Endothelial cell of umbilical vein (primary cell): ENCODE measurements around the gene TAAR9. TPM values are rescaled to one million over a fixed set of nuclear protein-coding genes. Genes with fewer than 3 reads are reported as not detected.

ENCODE experiments used
- BruUV-seq: library from RNA; stranded (reverse); fragments of 400-500 nt; replicated peaks from 2 replicates; lab custom pipeline; 2021; lab: Mats Ljungman, UMichigan
- CTCF ChIA-PET: fragments of 300-600, 350-600 bp; sonication (Branson Sonifier 250); formaldehyde crosslinking; loops from one replicate; lab custom pipeline; 2021; ENCODE audit warnings: antibody characterized with exemption, inconsistent platforms; lab: Charles Lee
- POLR2A ChIA-PET: fragments of 300-600, 350-600 bp; sonication (Branson Sonifier 250); formaldehyde crosslinking; loops from one replicate; lab custom pipeline; 2021; ENCODE audit warnings: antibody characterized with exemption, inconsistent platforms; lab: Charles Lee
- DNase-seq: peaks from one replicate; pipeline ENCODE4 v3.0.0-alpha.2; 2011; ENCODE audit warnings: low read depth, low spot score
- FAIRE-seq: peaks from 2 replicates; lab custom pipeline; 2011; peaks lifted over from hg19 to GRCh38; lab: Jason Lieb, UNC
- H2AFZ ChIP-seq: 2 replicates; pipeline ENCODE4 v1.6.0; 2012; ENCODE audit warnings: low read depth, low read length, control low read depth, inconsistent platforms
- H3K27ac ChIP-seq: 2 replicates; pipeline ENCODE4 v1.5.1; 2011; ENCODE audit warnings: low read depth, mild to moderate bottlenecking, control low read depth, low read length, moderate library complexity; ENCODE audit not compliant: insufficient read depth
- H3K27me3 ChIP-seq, 2 experiments: 2 replicates each; pipeline versions ENCODE4 v1.6.0 to v1.6.1; 2011; ENCODE audit warnings: low read length in 2 of 2, mixed read lengths in 1 of 2; ENCODE audit not compliant: control insufficient read depth in 2 of 2, insufficient read depth in 2 of 2
- H3K36me3 ChIP-seq, 2 experiments: 2 replicates in 1 of 2; 3 replicates in 1 of 2; pipeline ENCODE4 v1.5.1; 2011; ENCODE audit warnings: low read length in 2 of 2, mild to moderate bottlenecking in 1 of 2, moderate library complexity in 1 of 2; ENCODE audit not compliant: control insufficient read depth in 2 of 2, insufficient read depth in 2 of 2; ENCODE audit errors: extremely low read depth in 1 of 2
- H3K4me1 ChIP-seq: 3 replicates; pipeline ENCODE4 v1.5.1; 2011; ENCODE audit warnings: mild to moderate bottlenecking, low read length; ENCODE audit not compliant: control insufficient read depth, insufficient read depth; ENCODE audit errors: extremely low read depth
- H3K4me2 ChIP-seq: 2 replicates; pipeline ENCODE4 v1.6.1; 2011; ENCODE audit warnings: low read length, control low read depth, mixed read lengths; ENCODE audit not compliant: insufficient read depth
- H3K4me3 ChIP-seq, 3 experiments: fragments of 200-600 bp in 1 of 3; sonication (generic), shearing (Covaris generic) in 1 of 3; replicated peaks in 1 of 3; 2 replicates each; pipeline ENCODE4 v1.5.1; 2011 to 2016; ENCODE audit warnings: control low read depth in 3 of 3, low read length in 3 of 3, mild to moderate bottlenecking in 2 of 3, inconsistent platforms in 1 of 3, low read depth in 1 of 3, moderate library complexity in 1 of 3; ENCODE audit not compliant: insufficient read depth in 1 of 3
- H3K79me2 ChIP-seq: 2 replicates; pipeline ENCODE4 v1.6.0; 2012; ENCODE audit warnings: low read length, inconsistent platforms; ENCODE audit not compliant: control insufficient read depth, insufficient read depth
- H3K9ac ChIP-seq: replicated peaks from 2 replicates; pipeline ENCODE3; 2011; ENCODE audit warnings: low read length, control low read depth; ENCODE audit not compliant: insufficient read depth; ENCODE audit errors: extremely low read depth
- H3K9me1 ChIP-seq: replicated peaks from 3 replicates; pipeline ENCODE4 v1.6.0; 2011; ENCODE audit warnings: mild to moderate bottlenecking, low read length; ENCODE audit not compliant: control insufficient read depth, insufficient read depth; ENCODE audit errors: extremely low read depth
- H3K9me3 ChIP-seq: replicated peaks from 2 replicates; pipeline ENCODE4 v1.5.1; 2012; ENCODE audit warnings: low read length, inconsistent platforms; ENCODE audit not compliant: control insufficient read depth, insufficient read depth
- H4K20me1 ChIP-seq: replicated peaks from 2 replicates; pipeline ENCODE3; 2011; ENCODE audit warnings: mild to moderate bottlenecking, low read length; ENCODE audit not compliant: control insufficient read depth, insufficient read depth; ENCODE audit errors: extremely low read depth
- GATA2 ChIP-seq: IDR thresholded peaks from 2 replicates; pipeline ENCODE4 v1.7.0; 2011; ENCODE audit warnings: low read depth, mild to moderate bottlenecking, moderate library complexity, mixed read lengths, low read length; ENCODE audit not compliant: insufficient read length, insufficient read depth
- MYC ChIP-seq: IDR thresholded peaks from one replicate; pipeline ENCODE4 v1.6.1; 2011; ENCODE audit warnings: mild to moderate bottlenecking, low read depth, low read length
- POLR2A ChIP-seq: IDR thresholded peaks from 2 replicates; pipeline ENCODE4 v1.6.1; 2012; ENCODE audit warnings: low read depth, mild to moderate bottlenecking, control low read depth, low read length
- POLR2AphosphoS5 ChIP-seq: IDR thresholded peaks from 2 replicates; pipeline ENCODE4 v1.6.1; 2012; ENCODE audit warnings: low read depth, mild to moderate bottlenecking, control low read depth, low read length, moderate library complexity; ENCODE audit not compliant: insufficient read depth
- dilution Hi-C: fragments of 300-500 bp; cut with MboI; formaldehyde crosslinking; loops from one replicate; pipeline ENCODE4 v1.15.0; 2019; ENCODE audit warnings: low sequenced_read_pairs; ENCODE audit not compliant: extremely low pct_ligation_motif_present
- intact Hi-C: fragments of 100-400 bp; cut with micrococcal nuclease; formaldehyde crosslinking; loops from one replicate; pipeline ENCODE4 v1.10.0; 2022
- polyA plus RNA-seq, 4 experiments: library from polyadenylated mRNA; depleted of rRNA in 3 of 4; stranded (reverse) in 3 of 4; unstranded in 1 of 4; fragments of >200 nt; gene quantifications; 2 replicates each; pipeline versions ENCODE4 v1.2.1 to v1.2.3, GENCODE V29; 2011 to 2012; ENCODE audit warnings: missing spikeins in 1 of 4
- total RNA-seq: library from RNA; stranded (reverse); gene quantifications from 2 replicates; pipeline ENCODE4 v1.2.3, GENCODE V29; 2021
- TF ChIP-seq, protein P1 (sequence below), 2 donors: IDR thresholded peaks; 1 replicate in 1 of 2; 2 replicates in 1 of 2; pipeline ENCODE4 v1.5.1; 2011; ENCODE audit warnings: low read length in 2 of 2, mild to moderate bottlenecking in 2 of 2, moderate library complexity in 2 of 2, control low read depth in 1 of 2, inconsistent platforms in 1 of 2, low read depth in 1 of 2; ENCODE audit not compliant: insufficient read depth in 1 of 2; ENCODE audit errors: extremely low read depth in 1 of 2

The TAAR9 gene
- total and polyA plus RNA-seq, 2 donors (not counting 3 experiments of a cell fraction or from before 2014, with no cell fraction given) = not detected

GRCh38 chr6:132511210-132511830, 26.8 kb upstream of the TAAR9 start:
- no peaks in the 10 kb centered on the region for H3K9me3 ChIP-seq
- POLR2A ChIA-PET = interaction anchor here (0.6 kb wide), 1 partner anchor 287 kb away, joined by 6 read pairs; the partner anchor contains the start of gene SLC18B1
- H3K79me2 ChIP-seq = peaks cover 62% of the 10 kb centered on the region
- intact Hi-C loops (loop anchor here (5.0 kb wide), 1 partner anchor 301 kb away; the partner anchor contains the start of gene RPS12), dilution Hi-C loops (no loop called here)
- no peak for TF ChIP-seq POLR2A
- TF ChIP-seq, protein P1, sequence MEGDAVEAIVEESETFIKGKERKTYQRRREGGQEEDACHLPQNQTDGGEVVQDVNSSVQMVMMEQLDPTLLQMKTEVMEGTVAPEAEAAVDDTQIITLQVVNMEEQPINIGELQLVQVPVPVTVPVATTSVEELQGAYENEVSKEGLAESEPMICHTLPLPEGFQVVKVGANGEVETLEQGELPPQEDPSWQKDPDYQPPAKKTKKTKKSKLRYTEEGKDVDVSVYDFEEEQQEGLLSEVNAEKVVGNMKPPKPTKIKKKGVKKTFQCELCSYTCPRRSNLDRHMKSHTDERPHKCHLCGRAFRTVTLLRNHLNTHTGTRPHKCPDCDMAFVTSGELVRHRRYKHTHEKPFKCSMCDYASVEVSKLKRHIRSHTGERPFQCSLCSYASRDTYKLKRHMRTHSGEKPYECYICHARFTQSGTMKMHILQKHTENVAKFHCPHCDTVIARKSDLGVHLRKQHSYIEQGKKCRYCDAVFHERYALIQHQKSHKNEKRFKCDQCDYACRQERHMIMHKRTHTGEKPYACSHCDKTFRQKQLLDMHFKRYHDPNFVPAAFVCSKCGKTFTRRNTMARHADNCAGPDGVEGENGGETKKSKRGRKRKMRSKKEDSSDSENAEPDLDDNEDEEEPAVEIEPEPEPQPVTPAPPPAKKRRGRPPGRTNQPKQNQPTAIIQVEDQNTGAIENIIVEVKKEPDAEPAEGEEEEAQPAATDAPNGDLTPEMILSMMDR (IDR thresholded peaks at IDR 0.05; ENCODE audit: extremely low read depth in 1 of 2, insufficient read depth in 1 of 2, low read depth in 1 of 2, low read length in 2 of 2) = no peak
- TF ChIP-seq GATA2 = no peak
- no peak for TF ChIP-seq POLR2AphosphoS5
- no peak for TF ChIP-seq MYC
- no TSS peak for BruUV-seq
- peaks cover 26% of the 10 kb centered on the region for H3K4me1 ChIP-seq
- FAIRE-seq (no peak), DNase-seq (peak; percentile 38)
- CTCF ChIA-PET = interaction anchor here (1.0 kb wide), 1 partner anchor 15 kb away, joined by 3 read pairs; no protein-coding TSS in a partner anchor
- peak overlapping the region; percentile 100 for H3K4me2 ChIP-seq
- no peaks in the 10 kb centered on the region for H4K20me1 ChIP-seq
- H3K4me3 ChIP-seq = peak overlapping the region; percentile 23 to 99 (median 98)
- H3K27me3 ChIP-seq = peaks cover 6 to 21% of the 10 kb centered on the region in 2 experiments
- H2AFZ ChIP-seq = no peak overlapping the region
- H3K9ac ChIP-seq = peak overlapping the region; percentile 90
- H3K9me1 ChIP-seq = no peaks in the 10 kb centered on the region
- peaks cover 0 to 3% of the 10 kb centered on the region in 2 experiments for H3K36me3 ChIP-seq
- H3K27ac ChIP-seq = peak overlapping the region; percentile 21
